Naive thymus-derived CD4-positive, alpha-beta T cell (primary cell): ENCODE measurements around the gene RNF207. TPM values are rescaled to one million over a fixed set of nuclear protein-coding genes. Genes with fewer than 3 reads are reported as not detected.

ENCODE experiments used
- ATAC-seq: fragments of 150-1000 bp; cut with Tn5 transposase; 2 replicates; pipeline ENCODE4 v1.10.0; 2021; ENCODE audit warnings: mild to moderate bottlenecking, moderate library complexity
- CTCF ChIA-PET: fragments of 350-600 bp; sonication (Branson Sonifier 250); formaldehyde crosslinking; loops from one replicate; lab custom pipeline; 2021; ENCODE audit warnings: antibody characterized with exemption; lab: Charles Lee
- POLR2A ChIA-PET: fragments of 350-600 bp; sonication (Branson Sonifier 250); formaldehyde crosslinking; loops from one replicate; lab custom pipeline; 2021; ENCODE audit warnings: antibody characterized with exemption, inconsistent platforms; lab: Charles Lee
- DNase-seq, 9 donors: peaks; one replicate each; pipeline versions ENCODE4 v3.0.0 to v3.0.0-alpha.2; 2020 to 2022; ENCODE audit warnings: mixed read lengths in 1 of 9
- H3K27ac ChIP-seq: one replicate; pipeline ENCODE4 v1.7.0; 2013; ENCODE audit warnings: mild to moderate bottlenecking, low read depth, low read length, moderate library complexity
- H3K27me3 ChIP-seq, 2 donors: one replicate each; pipeline ENCODE4 v1.7.0; 2013; ENCODE audit warnings: low read length in 2 of 2, mild to moderate bottlenecking in 2 of 2, moderate library complexity in 2 of 2; ENCODE audit not compliant: control insufficient read depth in 2 of 2, insufficient read depth in 2 of 2
- H3K36me3 ChIP-seq, 3 experiments: 1 replicate in 2 of 3; 2 replicates in 1 of 3; pipeline ENCODE4 v1.7.0; 2013; ENCODE audit warnings: low read length in 3 of 3, mild to moderate bottlenecking in 3 of 3, moderate library complexity in 1 of 3; ENCODE audit not compliant: insufficient read depth in 3 of 3, control insufficient read depth in 2 of 3
- H3K4me1 ChIP-seq, 2 donors: one replicate each; pipeline ENCODE4 v1.7.0; 2013; ENCODE audit warnings: low read length in 2 of 2, mild to moderate bottlenecking in 2 of 2, moderate library complexity in 1 of 2; ENCODE audit not compliant: control insufficient read depth in 2 of 2, insufficient read depth in 2 of 2
- H3K4me3 ChIP-seq: 2 replicates; pipeline ENCODE4 v1.7.0; 2013; ENCODE audit warnings: mild to moderate bottlenecking, low read length
- H3K9me3 ChIP-seq, 3 experiments: 1 replicate in 2 of 3; 2 replicates in 1 of 3; pipeline ENCODE4 v1.7.0; 2013; ENCODE audit warnings: low read length in 3 of 3; ENCODE audit not compliant: control insufficient read depth in 2 of 3
- H3K27ac Mint-ChIP-seq, 9 donors: one replicate each; pipeline ENCODE4 v1.8.0; 2020 to 2022; ENCODE audit warnings: mixed read lengths in 9 of 9, mild to moderate bottlenecking in 8 of 9, moderate library complexity in 5 of 9, inconsistent platforms in 2 of 9
- H3K27me3 Mint-ChIP-seq, 5 donors: one replicate each; pipeline ENCODE4 v1.8.0; 2021 to 2022; ENCODE audit warnings: mixed read lengths in 5 of 5, mild to moderate bottlenecking in 1 of 5
- H3K36me3 Mint-ChIP-seq, 5 donors: one replicate each; pipeline ENCODE4 v1.8.0; 2020 to 2022; ENCODE audit warnings: mixed read lengths in 5 of 5, mild to moderate bottlenecking in 3 of 5, inconsistent platforms in 1 of 5
- H3K4me1 Mint-ChIP-seq, 7 donors: one replicate each; pipeline ENCODE4 v1.8.0; 2020 to 2022; ENCODE audit warnings: mixed read lengths in 7 of 7, mild to moderate bottlenecking in 3 of 7, inconsistent platforms in 1 of 7
- H3K4me3 Mint-ChIP-seq, 10 donors: one replicate each; pipeline ENCODE4 v1.8.0; 2020 to 2022; ENCODE audit warnings: mild to moderate bottlenecking in 10 of 10, mixed read lengths in 10 of 10, moderate library complexity in 6 of 10, inconsistent platforms in 2 of 10
- H3K9me3 Mint-ChIP-seq, 11 donors: one replicate each; pipeline ENCODE4 v1.8.0; 2020 to 2022; ENCODE audit warnings: mixed read lengths in 11 of 11, mild to moderate bottlenecking in 4 of 11, inconsistent platforms in 1 of 11, moderate library complexity in 1 of 11
- intact Hi-C, 2 donors: fragments of 100-400 bp; cut with micrococcal nuclease; formaldehyde crosslinking; loops; one replicate each; pipeline ENCODE4 v1.15.1; 2023
- polyA plus RNA-seq, 2 donors: library from polyadenylated mRNA; unstranded; fragments of 300-500 nt; fragmentation: Illumina TruSeq; gene quantifications; one replicate each; pipeline ENCODE4 v1.2.3, GENCODE V29; 2021
- total RNA-seq, 6 experiments: library from RNA in 5 of 6; stranded (reverse) in 5 of 6; gene quantifications; 1 replicate in 5 of 6; 2 replicates in 1 of 6; pipeline ENCODE4 v1.2.3 and lab custom pipeline; 2021 to 2026

RNF207 gene
- total and polyA plus RNA-seq, 7 experiments from 2014 or later: 0.09 to 83.6 (median 0.81) TPM

- peaks cover 0 to 5% of the 10 kb centered on the region in 2 donors for H3K4me1 ChIP-seq
- POLR2A ChIA-PET: no interaction called here
- Mint-ChIP-seq H3K27me3 (peaks cover 0 to 19% (median 6%) of the 10 kb centered on the region in 5 donors), H3K36me3 (peaks cover 0 to 14% (median 0%) of the 10 kb centered on the region in 5 donors), H3K4me3 (peak overlapping the region; percentile 39 to 86 (median 77)), H3K27ac (no peak overlapping the region), H3K9me3 (no peaks in the 10 kb centered on the region), H3K4me1 (peaks cover 0 to 21% (median 7%) of the 10 kb centered on the region in 7 donors)
- peaks cover 0 to 8% of the 10 kb centered on the region in 2 donors for H3K27me3 ChIP-seq
- CTCF ChIA-PET: interaction anchor here (1.3 kb wide), 1 partner anchor 17 kb away, joined by 4 read pairs; no protein-coding TSS in a partner anchor
- DNase-seq: no peak
- no peak for ATAC-seq
- no peaks in the 10 kb centered on the region for H3K9me3 ChIP-seq
- H3K4me3 ChIP-seq: no peak overlapping the region
- H3K27ac ChIP-seq: no peak overlapping the region
- intact Hi-C loops: loop anchor here (1.0 to 10.0 kb wide), 3 partner anchors 8 to 395 kb away; partner anchors contain the start of genes KLHL21 (in 1 of the 2) and RPL22 (in 1 of the 2)
- no peaks in the 10 kb centered on the region for H3K36me3 ChIP-seq
These were observed 1.4 kb downstream of the RNF207 start for GRCh38 chr1:6207075-6207885.

- DNase-seq (no peak), ATAC-seq (no peak)
- H3K9me3 Mint-ChIP-seq: peaks cover 0 to 2% (median 0%) of the 10 kb centered on the region in 11 donors
- ChIA-PET CTCF (no interaction called here), POLR2A (no interaction called here)
- peaks cover 0 to 23% (median 6%) of the 10 kb centered on the region in 5 donors for H3K27me3 Mint-ChIP-seq
- intact Hi-C loops: loop anchor here (1.0 to 10.0 kb wide), 4 partner anchors 9 to 394 kb away; partner anchors contain the start of genes ICMT (in 1 of the 2), KLHL21 (in 1 of the 2) and RPL22 (in 1 of the 2)
- H3K4me3 ChIP-seq: no peak overlapping the region
- peaks cover 0 to 5% of the 10 kb centered on the region in 2 donors for H3K4me1 ChIP-seq
- no peak overlapping the region for H3K27ac Mint-ChIP-seq
- H3K27me3 ChIP-seq: peaks cover 0 to 8% of the 10 kb centered on the region in 2 donors
- peaks cover 0 to 18% (median 0%) of the 10 kb centered on the region in 5 donors for H3K36me3 Mint-ChIP-seq
- peaks cover 0 to 21% (median 7%) of the 10 kb centered on the region in 7 donors for H3K4me1 Mint-ChIP-seq
- H3K27ac ChIP-seq: no peak overlapping the region
- peak overlapping the region in 9 of 10 donors; percentile 19 to 86 (median 39) for H3K4me3 Mint-ChIP-seq
- H3K36me3 ChIP-seq: no peaks in the 10 kb centered on the region
- H3K9me3 ChIP-seq: no peaks in the 10 kb centered on the region
These were observed 2.0 kb downstream of the RNF207 start for GRCh38 chr1:6207921-6208320.

GRCh38 chr1:6208723-6209660, 3.1 kb downstream of the RNF207 start:
- Histone ChIP-seq H3K27me3 (peaks cover 0 to 8% of the 10 kb centered on the region in 2 donors), H3K4me3 (peak overlapping the region; percentile 27), H3K27ac (no peak overlapping the region), H3K4me1 (peaks cover 0 to 5% of the 10 kb centered on the region in 2 donors), H3K36me3 (no peaks in the 10 kb centered on the region), H3K9me3 (no peaks in the 10 kb centered on the region)
- CTCF ChIA-PET: no interaction called here
- H3K27ac Mint-ChIP-seq: peak overlapping the region in 1 of 9 donors; percentile 25
- DNase-seq: peak in 2 of 9 donors; percentile 20 to 47
- peak overlapping the region in 8 of 10 donors; percentile 14 to 78 (median 56) for H3K4me3 Mint-ChIP-seq
- peaks cover 0 to 21% (median 0%) of the 10 kb centered on the region in 5 donors for H3K36me3 Mint-ChIP-seq
- POLR2A ChIA-PET: no interaction called here
- H3K4me1 Mint-ChIP-seq: peaks cover 0 to 21% (median 7%) of the 10 kb centered on the region in 7 donors
- peak; percentile 65 for ATAC-seq
- intact Hi-C loops: loop anchor here (1.0 to 10.0 kb wide), 4 partner anchors 26 to 393 kb away; partner anchors contain the start of genes ICMT (in 1 of the 2) and KLHL21 (in 1 of the 2)
- peaks cover 0 to 23% (median 6%) of the 10 kb centered on the region in 5 donors for H3K27me3 Mint-ChIP-seq
- peaks cover 0 to 2% (median 0%) of the 10 kb centered on the region in 11 donors for H3K9me3 Mint-ChIP-seq

- ChIA-PET POLR2A (no interaction called here), CTCF (no interaction called here)
- peaks cover 0 to 18% (median 7%) of the 10 kb centered on the region in 7 donors for H3K4me1 Mint-ChIP-seq
- H3K36me3 ChIP-seq: no peaks in the 10 kb centered on the region
- H3K4me1 ChIP-seq: peaks cover 0 to 5% of the 10 kb centered on the region in 2 donors
- H3K27ac ChIP-seq: no peak overlapping the region
- H3K4me3 Mint-ChIP-seq: peak overlapping the region in 8 of 10 donors; percentile 14 to 78 (median 52)
- no peak for DNase-seq
- intact Hi-C loops: loop anchor here (1.0 to 10.0 kb wide), 4 partner anchors 25 to 392 kb away; partner anchors contain the start of genes ICMT (in 1 of the 2) and KLHL21 (in 1 of the 2)
- no peak overlapping the region for H3K4me3 ChIP-seq
- no peak overlapping the region for H3K27ac Mint-ChIP-seq
- H3K36me3 Mint-ChIP-seq: peaks cover 0 to 23% (median 0%) of the 10 kb centered on the region in 5 donors
- peaks cover 0 to 8% of the 10 kb centered on the region in 2 donors for H3K27me3 ChIP-seq
- no peaks in the 10 kb centered on the region for H3K9me3 ChIP-seq
- peaks cover 0 to 2% (median 0%) of the 10 kb centered on the region in 11 donors for H3K9me3 Mint-ChIP-seq
- ATAC-seq: no peak
- peaks cover 0 to 19% (median 6%) of the 10 kb centered on the region in 5 donors for H3K27me3 Mint-ChIP-seq
These were observed 4.0 kb downstream of the RNF207 start for GRCh38 chr1:6209661-6210580.

- H3K4me3 Mint-ChIP-seq: no peak overlapping the region
- Histone ChIP-seq H3K4me1 (peaks cover 0 to 1% of the 10 kb centered on the region in 2 donors), H3K36me3 (no peaks in the 10 kb centered on the region), H3K4me3 (no peak overlapping the region), H3K27ac (no peak overlapping the region), H3K27me3 (peaks cover 0 to 8% of the 10 kb centered on the region in 2 donors), H3K9me3 (no peaks in the 10 kb centered on the region)
- H3K4me1 Mint-ChIP-seq: peaks cover 0 to 18% (median 7%) of the 10 kb centered on the region in 7 donors
- H3K36me3 Mint-ChIP-seq: peaks cover 0 to 23% (median 0%) of the 10 kb centered on the region in 5 donors
- ATAC-seq (no peak), DNase-seq (no peak)
- peaks cover 0 to 3% (median 0%) of the 10 kb centered on the region in 11 donors for H3K9me3 Mint-ChIP-seq
- ChIA-PET CTCF (no interaction called here), POLR2A (no interaction called here)
- intact Hi-C loops: no loop called here
- H3K27ac Mint-ChIP-seq: no peak overlapping the region
- H3K27me3 Mint-ChIP-seq: peaks cover 0 to 24% (median 10%) of the 10 kb centered on the region in 5 donors
These were observed 4.9 kb downstream of the RNF207 start for GRCh38 chr1:6210591-6211355.
